ENCODE measurements around the gene METTL8.

The METTL8 gene

DNA sequence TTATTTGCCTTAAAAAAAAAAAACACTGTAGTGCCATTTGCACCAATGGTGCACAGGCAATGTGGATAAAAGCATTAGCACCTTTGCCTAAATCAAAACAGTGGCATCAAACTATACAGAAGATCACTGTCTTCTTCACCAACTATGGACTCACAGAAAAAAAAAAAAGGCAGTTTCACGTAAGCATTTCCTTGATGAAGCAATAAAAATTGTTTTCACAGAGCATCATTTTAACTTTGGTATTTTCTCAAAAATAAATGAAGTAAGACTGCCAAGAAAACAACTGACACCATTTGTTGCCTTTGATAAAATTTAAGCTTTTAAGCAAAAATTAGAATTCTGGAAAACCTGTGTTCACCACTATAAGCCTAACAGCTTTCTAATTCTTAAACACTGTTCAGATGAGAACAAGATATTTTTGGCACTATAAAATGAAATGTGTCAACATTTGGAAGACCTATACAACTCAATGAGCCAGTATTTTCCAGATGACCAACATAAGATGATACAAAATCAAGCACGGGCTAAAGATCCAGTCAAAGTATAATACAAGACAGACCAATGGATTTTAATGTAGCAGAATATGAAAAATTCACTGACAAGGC, 21.1 kb downstream of the METTL8 start:
- Histone ChIP-seq H3K9me3 (no peaks in the 10 kb centered on the region), H3K4me1 (ENCODE audit: control insufficient read depth in 1 of 2, insufficient read depth in 1 of 2, low read depth in 1 of 2, low read length in 1 of 2) (peaks cover 3 to 7% of the 10 kb centered on the region in 2 experiments), H3K4me3 (ENCODE audit: low read depth in 1 of 2, low read length in 1 of 2) (no peak overlapping the region), H3K27ac (no peak overlapping the region), H3K27me3 (no peaks in the 10 kb centered on the region), H3K36me3 (no peaks in the 10 kb centered on the region)
- TF ChIP-seq, protein P1, sequence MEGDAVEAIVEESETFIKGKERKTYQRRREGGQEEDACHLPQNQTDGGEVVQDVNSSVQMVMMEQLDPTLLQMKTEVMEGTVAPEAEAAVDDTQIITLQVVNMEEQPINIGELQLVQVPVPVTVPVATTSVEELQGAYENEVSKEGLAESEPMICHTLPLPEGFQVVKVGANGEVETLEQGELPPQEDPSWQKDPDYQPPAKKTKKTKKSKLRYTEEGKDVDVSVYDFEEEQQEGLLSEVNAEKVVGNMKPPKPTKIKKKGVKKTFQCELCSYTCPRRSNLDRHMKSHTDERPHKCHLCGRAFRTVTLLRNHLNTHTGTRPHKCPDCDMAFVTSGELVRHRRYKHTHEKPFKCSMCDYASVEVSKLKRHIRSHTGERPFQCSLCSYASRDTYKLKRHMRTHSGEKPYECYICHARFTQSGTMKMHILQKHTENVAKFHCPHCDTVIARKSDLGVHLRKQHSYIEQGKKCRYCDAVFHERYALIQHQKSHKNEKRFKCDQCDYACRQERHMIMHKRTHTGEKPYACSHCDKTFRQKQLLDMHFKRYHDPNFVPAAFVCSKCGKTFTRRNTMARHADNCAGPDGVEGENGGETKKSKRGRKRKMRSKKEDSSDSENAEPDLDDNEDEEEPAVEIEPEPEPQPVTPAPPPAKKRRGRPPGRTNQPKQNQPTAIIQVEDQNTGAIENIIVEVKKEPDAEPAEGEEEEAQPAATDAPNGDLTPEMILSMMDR (IDR thresholded peaks at IDR 0.05), result no peak

GRCh38 chr2:171411791-171412483, 21.9 kb downstream of the METTL8 start:
- no peak overlapping the region for H3K4me3 ChIP-seq (ENCODE audit: low read depth in 1 of 2, low read length in 1 of 2)
- H3K27me3 ChIP-seq, result no peaks in the 10 kb centered on the region
- H3K9me3 ChIP-seq, result no peaks in the 10 kb centered on the region
- no peaks in the 10 kb centered on the region for H3K36me3 ChIP-seq
- TF ChIP-seq, protein P1 (IDR thresholded peaks at IDR 0.05), result no peak
- no peak overlapping the region for H3K27ac ChIP-seq
- H3K4me1 ChIP-seq (ENCODE audit: control insufficient read depth in 1 of 2, insufficient read depth in 1 of 2, low read depth in 1 of 2, low read length in 1 of 2), result peaks cover 3 to 7% of the 10 kb centered on the region in 2 experiments

GRCh38 chr2:171411214-171411613, 22.6 kb downstream of the METTL8 start:
- Histone ChIP-seq H3K4me3 (ENCODE audit: low read depth in 1 of 2, low read length in 1 of 2) (no peak overlapping the region), H3K9me3 (no peaks in the 10 kb centered on the region), H3K36me3 (no peaks in the 10 kb centered on the region), H3K4me1 (ENCODE audit: control insufficient read depth in 1 of 2, insufficient read depth in 1 of 2, low read depth in 1 of 2, low read length in 1 of 2) (peaks cover 3 to 11% of the 10 kb centered on the region in 2 experiments), H3K27ac (no peak overlapping the region), H3K27me3 (no peaks in the 10 kb centered on the region)
- TF ChIP-seq, protein P1 (IDR thresholded peaks at IDR 0.05), result no peak

DNA sequence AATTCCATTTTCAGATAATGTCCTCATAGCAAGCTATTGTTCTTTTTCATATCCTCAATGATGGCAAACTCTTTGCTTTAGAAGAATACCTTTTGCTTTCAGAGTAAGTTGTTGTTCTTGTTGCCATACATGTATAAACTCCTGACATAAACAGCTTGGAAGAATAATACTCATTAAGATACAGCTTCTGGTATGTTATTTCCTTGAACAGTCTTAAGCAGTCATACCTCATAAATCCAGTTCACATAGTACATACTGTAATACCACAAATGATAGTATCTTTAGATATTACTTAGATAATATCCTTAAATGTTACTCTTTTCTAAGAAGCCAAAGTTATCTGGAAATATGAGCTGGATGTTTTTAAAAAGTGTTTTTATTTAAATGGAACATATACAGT, 23.2 kb downstream of the METTL8 start:
- Histone ChIP-seq H3K27me3 (no peaks in the 10 kb centered on the region), H3K36me3 (no peaks in the 10 kb centered on the region), H3K4me3 (ENCODE audit: low read depth in 1 of 2, low read length in 1 of 2) (no peak overlapping the region), H3K27ac (no peak overlapping the region), H3K9me3 (no peaks in the 10 kb centered on the region), H3K4me1 (ENCODE audit: control insufficient read depth in 1 of 2, insufficient read depth in 1 of 2, low read depth in 1 of 2, low read length in 1 of 2) (peaks cover 3 to 13% of the 10 kb centered on the region in 2 experiments)
- TF ChIP-seq, protein P1 (IDR thresholded peaks at IDR 0.05), result no peak

- no peaks in the 10 kb centered on the region for H3K36me3 ChIP-seq
- H3K4me3 ChIP-seq (ENCODE audit: low read depth in 1 of 2, low read length in 1 of 2), result no peak overlapping the region
- no peak overlapping the region for H3K27ac ChIP-seq
- no peaks in the 10 kb centered on the region for H3K27me3 ChIP-seq
- no peaks in the 10 kb centered on the region for H3K9me3 ChIP-seq
- H3K4me1 ChIP-seq (ENCODE audit: control insufficient read depth in 1 of 2, insufficient read depth in 1 of 2, low read depth in 1 of 2, low read length in 1 of 2), result peaks cover 3 to 13% of the 10 kb centered on the region in 2 experiments
- TF ChIP-seq, protein P1 (IDR thresholded peaks at IDR 0.05), result no peak
These were observed 23.7 kb downstream of the METTL8 start for GRCh38 chr2:171410101-171410500.

Data from neutrophil (primary cell).